Neural cell (in vitro differentiated cells): ENCODE results near the gene SMAP1. TPM values are rescaled to one million over a fixed set of nuclear protein-coding genes. Genes with fewer than 3 reads are reported as not detected.

Source experiments
- H2AFZ ChIP-seq: fragments of 200-600, 300-800 bp; sonication (generic), shearing (Covaris generic); 2 replicates; pipeline ENCODE4 v1.6.0; 2014; ENCODE audit warnings: low read depth, mild to moderate bottlenecking, antibody characterized with exemption, low read length, moderate library complexity
- H3F3A ChIP-seq: fragments of 200-600 bp; shearing (Covaris generic); 2 replicates; pipeline ENCODE4 v1.6.1; 2016; ENCODE audit warnings: mild to moderate bottlenecking, moderate library complexity, mixed read lengths, antibody characterized with exemption, low read length; ENCODE audit not compliant: insufficient read depth, poor library complexity, severe bottlenecking
- H3K27ac ChIP-seq: fragments of 200-600, 300-800 bp; sonication (generic), shearing (Covaris generic); 2 replicates; pipeline ENCODE4 v1.5.1; 2014; ENCODE audit warnings: mild to moderate bottlenecking, low read length, moderate library complexity
- H3K27me3 ChIP-seq: fragments of 300-800, 200-600 bp; sonication (generic), shearing (Covaris generic); 2 replicates; pipeline ENCODE4 v1.6.0; 2014; ENCODE audit warnings: mild to moderate bottlenecking, low read depth, low read length, moderate library complexity; ENCODE audit not compliant: insufficient read depth
- H3K36me3 ChIP-seq: fragments of 300-800, 200-600 bp; sonication (generic), shearing (Covaris generic); 2 replicates; pipeline ENCODE4 v1.5.1; 2014; ENCODE audit warnings: mild to moderate bottlenecking, antibody characterized with exemption, low read length, moderate library complexity; ENCODE audit not compliant: insufficient read depth
- H3K4me2 ChIP-seq: fragments of 300-800, 200-600 bp; sonication (generic), shearing (Covaris generic); 2 replicates; pipeline ENCODE4 v1.6.0; 2014; ENCODE audit warnings: mild to moderate bottlenecking, low read length
- H3K4me3 ChIP-seq: fragments of 300-800, 200-600 bp; sonication (generic), shearing (Covaris generic); 2 replicates; pipeline ENCODE4 v1.5.1; 2014; ENCODE audit warnings: mild to moderate bottlenecking, low read length, moderate library complexity
- H3K79me2 ChIP-seq: fragments of 200-600 bp; shearing (Covaris generic); replicated peaks from 2 replicates; pipeline ENCODE4 v1.6.0; 2014; ENCODE audit warnings: mild to moderate bottlenecking, low read length, moderate library complexity; ENCODE audit not compliant: insufficient read depth
- H3K9ac ChIP-seq: fragments of 300-800, 200-600 bp; sonication (generic), shearing (Covaris generic); 2 replicates; pipeline ENCODE4 v1.6.1; 2016; ENCODE audit warnings: mild to moderate bottlenecking, low read length, mixed read lengths
- H3K9me2 ChIP-seq: fragments of 200-600 bp; shearing (Covaris generic); 2 replicates; pipeline ENCODE4 v1.6.1; 2016; ENCODE audit warnings: mild to moderate bottlenecking, low read length, mixed read lengths; ENCODE audit not compliant: insufficient read depth
- H3K9me3 ChIP-seq: fragments of 200-600, 300-800 bp; sonication (generic), shearing (Covaris generic); 2 replicates; pipeline ENCODE4 v1.6.1; 2016; ENCODE audit warnings: mild to moderate bottlenecking, mixed run types, low read length, moderate library complexity, mixed read lengths
- H4K20me1 ChIP-seq: fragments of 200-600 bp; shearing (Covaris generic); 2 replicates; pipeline ENCODE4 v1.6.1; 2016; ENCODE audit warnings: mild to moderate bottlenecking, mixed run types; ENCODE audit not compliant: insufficient read depth
- CTCF ChIP-seq: fragments of 450-650 bp; IDR thresholded peaks from 2 replicates; pipeline ENCODE4 v1.5.1; 2014; ENCODE audit warnings: antibody characterized with exemption, mild to moderate bottlenecking, moderate library complexity; ENCODE audit not compliant: poor library complexity, severe bottlenecking
- EP300 ChIP-seq: fragments of 450-650 bp; conservative IDR thresholded peaks from 2 replicates; pipeline ENCODE4 v1.6.1; 2014; ENCODE audit warnings: antibody characterized with exemption, mild to moderate bottlenecking, moderate library complexity; ENCODE audit not compliant: poor library complexity, severe bottlenecking
- EZH2 ChIP-seq: fragments of 200-600, 300-800 bp; shearing (Covaris generic), sonication (generic); IDR thresholded peaks from 2 replicates; pipeline ENCODE4 v1.6.1; 2014; ENCODE audit warnings: antibody characterized with exemption, low read length, borderline replicate concordance, mild to moderate bottlenecking; ENCODE audit not compliant: insufficient read depth, poor library complexity, severe bottlenecking
- MXI1 ChIP-seq: fragments of 450-650 bp; conservative IDR thresholded peaks from 2 replicates; pipeline ENCODE4 v1.6.1; 2014; ENCODE audit warnings: antibody characterized with exemption, mild to moderate bottlenecking; ENCODE audit not compliant: poor library complexity, severe bottlenecking
- POLR2AphosphoS5 ChIP-seq: IDR thresholded peaks from 2 replicates; pipeline ENCODE4 v1.6.1; 2012
- RAD21 ChIP-seq: fragments of 450-650 bp; conservative IDR thresholded peaks from 2 replicates; pipeline ENCODE4 v1.6.1; 2014; ENCODE audit warnings: antibody characterized with exemption, mild to moderate bottlenecking, moderate library complexity
- REST ChIP-seq: IDR thresholded peaks from 2 replicates; pipeline ENCODE4 v1.6.1; 2012; ENCODE audit warnings: borderline replicate concordance
- SMC3 ChIP-seq: fragments of 450-650 bp; conservative IDR thresholded peaks from 2 replicates; pipeline ENCODE4 v1.6.1; 2014; ENCODE audit warnings: antibody characterized with exemption, mild to moderate bottlenecking, moderate library complexity; ENCODE audit not compliant: poor library complexity
- TAF1 ChIP-seq: IDR thresholded peaks from 2 replicates; pipeline ENCODE4 v1.6.1; 2012; ENCODE audit warnings: low read depth
- polyA plus RNA-seq: library from polyadenylated mRNA; depleted of rRNA; stranded (reverse); fragments of >200 nt; gene quantifications from 2 replicates; pipeline ENCODE4 v1.2.3, GENCODE V29; 2014

The SMAP1 gene
- polyA plus RNA-seq, 1 donor from 2014 or later, result 43.7 TPM

GRCh38 chr6:70663881-70664466 is 3.7 kb upstream of the SMAP1 start:
- H3K9me3 ChIP-seq, result no peaks in the 10 kb centered on the region

GRCh38 chr6:70666706-70667105 is 977 bp upstream of the SMAP1 start:
- no peaks in the 10 kb centered on the region for H4K20me1 ChIP-seq
- no peak for TF ChIP-seq POLR2AphosphoS5
- TF ChIP-seq SMC3, result no peak
- no peak for TF ChIP-seq REST
- TF ChIP-seq MXI1, result no peak
- TF ChIP-seq EP300, result no peak
- TF ChIP-seq TAF1, result no peak
- no peak for TF ChIP-seq EZH2
- no peak for TF ChIP-seq RAD21
- TF ChIP-seq CTCF, result no peak
- H3K27ac ChIP-seq, result peak overlapping the region; percentile 86
- H3F3A ChIP-seq, result no peaks in the 10 kb centered on the region
- H3K79me2 ChIP-seq, result peaks cover 35% of the 10 kb centered on the region
- H3K27me3 ChIP-seq, result peaks cover 3% of the 10 kb centered on the region
- no peak overlapping the region for H3K4me2 ChIP-seq
- peak overlapping the region; percentile 100 for H2AFZ ChIP-seq
- no peaks in the 10 kb centered on the region for H3K9me3 ChIP-seq
- no peaks in the 10 kb centered on the region for H3K36me3 ChIP-seq
- H3K9me2 ChIP-seq, result no peaks in the 10 kb centered on the region
- peak overlapping the region; percentile 93 for H3K4me3 ChIP-seq
- peak overlapping the region; percentile 84 for H3K9ac ChIP-seq

More at GRCh38 chr6:70663881-70664466, 3.7 kb upstream of the SMAP1 start:
- Histone ChIP-seq H3F3A (no peaks in the 10 kb centered on the region), H3K79me2 (peaks cover 11% of the 10 kb centered on the region), H3K4me3 (no peak overlapping the region), H3K36me3 (no peaks in the 10 kb centered on the region), H2AFZ (no peak overlapping the region), H3K4me2 (no peak overlapping the region), H3K27ac (no peak overlapping the region), H3K27me3 (peaks cover 2% of the 10 kb centered on the region), H3K9me2 (no peaks in the 10 kb centered on the region), H4K20me1 (no peaks in the 10 kb centered on the region), H3K9ac (no peak overlapping the region)
- TF ChIP-seq TAF1 (no peak), POLR2AphosphoS5 (no peak), EZH2 (no peak), CTCF (no peak), EP300 (no peak)
